Neural crest cell (in vitro differentiated cells): ENCODE data around the gene LINC01488. TPM values are rescaled to one million over a fixed set of nuclear protein-coding genes. Genes with fewer than 3 reads are reported as not detected.

Experiments used
- total RNA-seq: library from RNA; stranded (reverse); gene quantifications from 2 replicates; pipeline ENCODE4 v1.2.1, GENCODE V29; 2021

Gene LINC01488
- total RNA-seq, 1 donor from 2014 or later: not detected

Other genes with a start within 250 kb of the LINC01488 start
- gene MYEOV, start 187.5 kb upstream of the LINC01488 start, total RNA-seq: 0.16 and 0.35 TPM in 2 replicates
- 344 and 350 TPM in 2 replicates for gene CCND1, start 159.5 kb downstream of the LINC01488 start, total RNA-seq
- gene LTO1, start 193.7 kb downstream of the LINC01488 start, total RNA-seq: 24.7 and 26.6 TPM in 2 replicates
- 0.21 and 0.34 TPM in 2 replicates for gene FGF19, start 222.4 kb downstream of the LINC01488 start, total RNA-seq